Breast epithelium (tissue), 4 donors: Measurements from ENCODE around the gene SLF2. TPM values are rescaled to one million over a fixed set of nuclear protein-coding genes. Genes with fewer than 3 reads are reported as not detected.

Source experiments
- DNase-seq, 2 donors: peaks; one replicate each; pipeline ENCODE4 v3.0.0-alpha.2; 2019; ENCODE audit warnings: low spot score in 2 of 2
- H3K27ac ChIP-seq, 2 donors: fragments of 200-600 bp; sonication (generic) in 1 of 2; one replicate each; pipeline ENCODE4 v1.5.1; 2016 to 2019; ENCODE audit warnings: mild to moderate bottlenecking in 1 of 2
- H3K27me3 ChIP-seq, 2 donors: fragments of 200-600 bp; sonication (generic) in 1 of 2; one replicate each; pipeline versions ENCODE4 v1.5.1 to v1.6.0; 2017 to 2019; ENCODE audit warnings: control low read depth in 1 of 2, mild to moderate bottlenecking in 1 of 2
- H3K36me3 ChIP-seq: fragments of 200-600 bp; one replicate; pipeline ENCODE4 v1.5.1; 2019
- H3K4me1 ChIP-seq, 2 donors: fragments of 200-600 bp; sonication (generic); one replicate each; pipeline ENCODE4 v1.5.1; 2016 to 2019; ENCODE audit warnings: control low read depth in 1 of 2
- H3K4me3 ChIP-seq, 3 donors: fragments of 200-600 bp; sonication (generic); 1 replicate in 2 of 3; 2 replicates in 1 of 3; pipeline ENCODE4 v1.5.1; 2016 to 2019; ENCODE audit warnings: mild to moderate bottlenecking in 3 of 3, moderate library complexity in 2 of 3
- H3K9me3 ChIP-seq, 2 donors: fragments of 200-600 bp; sonication (generic) in 1 of 2; one replicate each; pipeline ENCODE4 v1.5.1; 2016 to 2019; ENCODE audit warnings: control low read depth in 1 of 2
- CTCF ChIP-seq, 3 donors: fragments of 450-650 bp; IDR thresholded peaks; one replicate each; pipeline ENCODE4 v1.5.1; 2016 to 2017; ENCODE audit warnings: antibody characterized with exemption in 3 of 3, mild to moderate bottlenecking in 3 of 3, moderate library complexity in 3 of 3
- POLR2A ChIP-seq: fragments of 450-650 bp; IDR thresholded peaks from one replicate; pipeline ENCODE4 v1.6.1; 2016; ENCODE audit warnings: antibody characterized with exemption, mild to moderate bottlenecking, moderate library complexity
- POLR2AphosphoS5 ChIP-seq, 3 donors: sonication (generic); formaldehyde crosslinking; IDR thresholded peaks; one replicate each; pipeline ENCODE4 v1.6.1; 2017; ENCODE audit warnings: antibody characterized with exemption in 3 of 3
- intact Hi-C: fragments of 100-400 bp; cut with DNase I; formaldehyde crosslinking; loops from one replicate; pipeline ENCODE4 v1.15.1; 2023; ENCODE audit warnings: low total_unique reads
- total RNA-seq, 3 donors: library from RNA; depleted of rRNA; stranded (reverse); fragments of >200 nt; gene quantifications; one replicate each; pipeline ENCODE4 v1.1.0, GENCODE V29; 2016

SLF2 gene
- total RNA-seq, 3 donors from 2014 or later, result 24.8 to 34.2 (median 31.8) TPM

DNA sequence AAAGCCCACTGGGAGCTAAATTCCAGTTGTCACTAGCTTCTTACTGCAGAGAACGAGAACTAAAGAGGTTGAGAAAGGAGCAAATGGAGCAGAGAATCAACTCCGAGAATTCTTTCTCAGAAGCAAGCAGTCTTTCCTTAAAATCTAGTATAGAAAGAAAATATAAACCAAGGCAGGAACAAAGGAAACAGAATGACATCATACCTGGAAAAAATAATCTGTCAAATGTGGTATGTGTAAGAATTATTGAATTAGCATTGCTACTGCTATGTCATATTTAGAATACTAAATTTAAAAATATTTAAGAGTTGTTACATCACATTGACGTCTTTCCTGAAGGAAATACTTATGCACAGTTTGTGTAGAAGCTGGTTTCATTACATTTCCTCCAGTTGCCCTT is 4.3 kb downstream of the SLF2 start:
- intact Hi-C loops, result no loop called here
- no peak for TF ChIP-seq POLR2A
- no peak for TF ChIP-seq CTCF (IDR thresholded peaks at IDR 0.05)
- no peak for TF ChIP-seq POLR2AphosphoS5 (IDR thresholded peaks at IDR 0.05)
- Histone ChIP-seq H3K36me3 (no peaks in the 10 kb centered on the region), H3K9me3 (no peaks in the 10 kb centered on the region), H3K27me3 (no peaks in the 10 kb centered on the region), H3K27ac (no peak overlapping the region), H3K4me1 (peaks cover 0 to 3% of the 10 kb centered on the region in 2 donors), H3K4me3 (no peak overlapping the region)
- no peak for DNase-seq

DNA sequence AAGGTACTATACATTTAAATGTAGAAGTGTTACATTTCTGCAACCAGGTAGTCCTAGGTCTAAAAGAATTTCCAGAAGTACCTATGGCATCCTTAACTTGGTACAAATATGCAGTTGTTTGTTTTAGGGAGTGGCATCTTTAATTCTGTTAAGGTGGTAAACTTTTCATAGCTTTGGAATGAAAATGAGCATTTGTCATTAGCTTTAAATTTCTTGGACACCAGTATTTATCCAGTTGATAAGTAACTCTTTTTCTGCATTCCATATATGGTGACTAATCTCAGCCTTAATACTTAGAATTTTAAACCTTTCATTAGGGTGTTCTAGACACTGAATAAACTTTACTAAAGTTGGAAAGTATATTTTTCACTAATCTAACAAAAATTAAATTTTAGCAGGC is 10.8 kb downstream of the SLF2 start:
- no peaks in the 10 kb centered on the region for H3K36me3 ChIP-seq
- intact Hi-C loops, result no loop called here

DNA sequence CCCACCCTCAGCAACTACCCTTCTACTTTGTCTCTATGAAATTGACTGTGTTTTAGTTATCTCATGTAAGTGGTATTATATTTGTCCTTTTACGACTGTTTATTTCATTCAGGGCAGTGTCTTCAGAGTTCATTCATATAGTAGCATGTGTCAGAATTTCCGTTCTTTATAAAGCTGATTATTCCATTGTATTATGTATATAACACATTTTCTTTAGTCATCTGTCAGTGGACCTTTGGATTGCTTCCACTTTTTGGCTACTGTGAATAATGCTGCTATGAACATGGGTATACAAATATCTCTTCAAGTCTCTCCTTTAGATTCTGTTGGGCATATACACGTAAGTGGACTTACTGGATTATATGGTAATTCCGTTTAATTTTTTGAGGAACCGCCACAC is 14.5 kb downstream of the SLF2 start:
- Histone ChIP-seq H3K36me3 (no peaks in the 10 kb centered on the region), H3K27ac (no peak overlapping the region), H3K27me3 (no peaks in the 10 kb centered on the region), H3K9me3 (no peaks in the 10 kb centered on the region), H3K4me3 (no peak overlapping the region), H3K4me1 (no peaks in the 10 kb centered on the region)
- no peak for DNase-seq
- TF ChIP-seq POLR2A (no peak), CTCF (IDR thresholded peaks at IDR 0.05) (no peak), POLR2AphosphoS5 (IDR thresholded peaks at IDR 0.05) (no peak)
- intact Hi-C loops, result no loop called here

More for the DNA sequence above, 10.8 kb downstream of the SLF2 start:
- H3K27me3 ChIP-seq, result no peaks in the 10 kb centered on the region
- no peak for DNase-seq
- no peak overlapping the region for H3K27ac ChIP-seq
- no peak for TF ChIP-seq CTCF (IDR thresholded peaks at IDR 0.05)
- TF ChIP-seq POLR2A, result no peak
- no peak for TF ChIP-seq POLR2AphosphoS5 (IDR thresholded peaks at IDR 0.05)
- no peak overlapping the region for H3K4me3 ChIP-seq
- no peaks in the 10 kb centered on the region for H3K9me3 ChIP-seq
- no peaks in the 10 kb centered on the region for H3K4me1 ChIP-seq

DNA sequence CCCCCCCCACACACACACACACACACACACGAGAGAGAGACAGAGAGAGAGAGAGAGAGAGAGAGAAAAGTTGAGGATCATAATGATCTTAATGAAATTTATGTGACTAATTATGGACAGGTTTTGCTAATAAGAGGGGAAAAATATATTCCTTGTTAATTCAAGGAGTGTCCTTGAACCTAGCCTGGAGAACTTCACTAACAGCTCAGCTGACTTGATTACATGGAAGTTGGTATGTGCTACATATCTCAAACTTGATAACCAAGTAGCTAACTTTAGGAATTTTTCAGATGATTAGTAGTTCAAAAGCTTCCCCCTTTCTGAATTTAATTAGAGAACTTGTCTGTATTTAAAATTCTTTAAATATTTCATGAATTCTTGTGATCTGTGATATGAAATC is 15.3 kb downstream of the SLF2 start:
- no peak for DNase-seq
- Histone ChIP-seq H3K36me3 (no peaks in the 10 kb centered on the region), H3K9me3 (no peaks in the 10 kb centered on the region), H3K4me1 (no peaks in the 10 kb centered on the region), H3K27me3 (no peaks in the 10 kb centered on the region), H3K4me3 (no peak overlapping the region), H3K27ac (no peak overlapping the region)
- TF ChIP-seq CTCF (IDR thresholded peaks at IDR 0.05), result no peak
- TF ChIP-seq POLR2A, result no peak
- intact Hi-C loops, result no loop called here

DNA sequence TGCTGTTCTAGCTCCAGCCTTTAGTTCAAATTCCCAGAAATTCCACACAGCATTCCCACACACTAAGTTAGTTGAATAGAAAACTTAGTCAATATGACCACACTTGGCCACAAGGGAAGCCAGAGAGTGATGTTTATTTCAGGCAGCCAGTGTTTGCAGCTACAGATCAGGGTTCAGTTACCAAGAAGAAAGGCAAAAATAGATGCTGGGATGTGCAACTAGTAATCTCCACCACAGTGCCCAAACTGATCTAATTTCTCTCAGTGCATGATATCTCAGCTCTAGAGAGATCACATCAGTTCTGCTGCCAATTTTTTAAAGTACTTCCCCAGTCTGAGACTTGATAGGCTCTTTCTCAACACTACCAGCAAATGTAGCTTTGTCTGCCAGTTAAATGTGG is 17.6 kb downstream of the SLF2 start:
- H3K4me3 ChIP-seq, result no peak overlapping the region
- H3K27me3 ChIP-seq, result no peaks in the 10 kb centered on the region
- no peak for DNase-seq
- H3K9me3 ChIP-seq, result no peaks in the 10 kb centered on the region
- no peak for TF ChIP-seq POLR2A
- no peak for TF ChIP-seq POLR2AphosphoS5 (IDR thresholded peaks at IDR 0.05)
- no peak for TF ChIP-seq CTCF (IDR thresholded peaks at IDR 0.05)
- H3K4me1 ChIP-seq, result no peaks in the 10 kb centered on the region
- no peak overlapping the region for H3K27ac ChIP-seq
- intact Hi-C loops, result no loop called here
- no peaks in the 10 kb centered on the region for H3K36me3 ChIP-seq
